SH-SY5Y (cell line): ENCODE data around the gene NCKAP5.

ENCODE experiments used
- GATA2 ChIP-seq: IDR thresholded peaks from 2 replicates; pipeline ENCODE4 v1.6.1; 2011; ENCODE audit warnings: mild to moderate bottlenecking, low read depth, low read length
- GATA3 ChIP-seq: IDR thresholded peaks from 2 replicates; pipeline ENCODE4 v1.6.1; 2011; ENCODE audit warnings: low read depth, mild to moderate bottlenecking, low read length, moderate library complexity

Gene NCKAP5

DNA sequence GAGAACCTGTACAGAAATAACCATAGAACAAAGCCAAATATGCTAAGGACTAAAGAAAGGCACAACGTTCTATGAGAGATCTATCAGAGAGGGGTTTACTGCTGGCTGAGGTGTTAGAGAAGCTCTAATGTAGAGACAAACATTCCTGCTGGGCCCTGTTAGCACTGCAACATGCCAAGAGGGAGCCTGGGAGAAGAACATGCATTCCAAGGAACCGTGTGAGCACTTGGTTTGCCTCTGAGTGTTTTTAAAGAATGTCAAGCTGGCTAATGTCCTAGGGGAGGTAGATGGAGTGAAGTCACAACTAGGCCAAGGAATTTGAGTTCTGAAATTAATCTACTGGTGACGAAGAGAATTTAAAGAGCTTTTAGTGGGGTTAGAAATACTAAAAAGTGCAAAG, 514.0 kb downstream of the NCKAP5 start:
- TF ChIP-seq GATA2 (no peak), GATA3 (no peak)

DNA sequence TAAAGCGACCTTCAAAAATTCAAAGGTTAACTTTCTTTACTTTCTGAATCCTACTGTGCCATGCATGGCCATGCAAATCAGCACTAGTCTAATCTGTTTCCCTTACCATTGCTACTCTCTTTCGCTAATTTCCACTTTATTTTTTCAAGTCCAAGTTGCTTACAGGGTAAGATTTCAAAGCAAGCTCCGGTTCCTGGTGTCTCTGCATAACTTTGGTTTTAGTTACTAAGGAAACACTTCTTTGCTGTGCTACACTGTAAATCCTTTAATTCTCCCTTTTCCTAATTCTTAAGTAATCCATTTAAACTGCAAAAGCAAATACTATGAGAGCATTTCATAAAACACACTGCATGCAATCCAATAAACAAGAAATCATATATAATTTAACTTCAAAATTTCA, 514.7 kb downstream of the NCKAP5 start:
- TF ChIP-seq GATA3 (no peak), GATA2 (no peak)

DNA sequence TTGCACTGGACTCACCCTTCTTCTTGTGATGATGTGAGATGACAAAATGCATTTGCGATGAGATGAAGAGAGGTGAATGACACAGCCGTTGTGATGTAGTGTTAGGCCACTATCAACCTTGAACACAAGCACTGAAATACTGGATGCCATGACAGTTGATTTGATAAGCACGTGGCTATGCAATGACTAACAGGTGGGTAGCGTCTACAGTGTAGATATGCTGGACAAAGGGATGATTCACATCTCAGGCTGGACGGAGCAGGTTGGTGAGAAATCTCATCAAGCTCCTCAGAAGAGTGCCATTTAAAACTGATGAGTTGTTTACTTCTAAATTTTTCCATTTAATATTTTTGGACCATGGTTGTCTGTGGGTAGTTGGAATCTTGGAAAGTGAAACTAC, 522.5 kb downstream of the NCKAP5 start:
- no peak for TF ChIP-seq GATA3
- no peak for TF ChIP-seq GATA2

DNA sequence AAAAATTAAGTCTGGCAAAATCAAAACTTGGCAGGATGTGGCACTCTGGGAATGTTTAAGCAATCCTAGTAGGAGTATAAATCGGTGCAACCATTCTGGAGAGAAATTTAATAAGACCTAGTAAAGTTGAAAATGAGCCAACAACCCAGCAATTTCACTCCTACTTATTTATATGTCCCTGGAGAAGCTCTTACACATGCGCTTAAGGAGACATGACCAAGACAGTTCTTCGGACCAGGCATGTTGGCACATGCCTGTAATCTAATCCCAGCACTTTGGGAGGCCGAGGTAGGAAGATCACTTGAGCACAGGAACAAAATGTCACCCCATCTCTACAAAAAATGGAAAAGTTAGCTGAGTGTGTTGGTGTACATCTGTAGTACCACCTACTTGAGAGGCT, 523.7 kb downstream of the NCKAP5 start:
- no peak for TF ChIP-seq GATA2
- no peak for TF ChIP-seq GATA3

DNA sequence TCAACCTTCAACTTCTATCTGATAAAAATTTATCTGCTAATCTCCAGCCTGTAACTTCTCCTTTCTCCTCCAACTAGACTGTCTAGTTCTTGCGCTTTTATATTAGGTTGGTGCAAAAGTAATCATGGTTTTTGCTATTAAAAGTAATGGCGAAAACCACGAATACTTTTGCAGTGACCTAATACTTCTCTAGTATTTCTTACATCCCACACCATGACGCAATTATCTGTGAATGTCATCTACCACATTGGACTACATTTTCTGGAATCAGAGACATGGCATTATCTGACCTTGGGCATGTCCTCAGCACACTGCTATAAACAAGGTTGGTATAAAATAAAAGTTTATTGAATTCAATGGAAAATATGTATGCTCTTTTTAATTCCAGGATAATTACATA, 528.1 kb downstream of the NCKAP5 start:
- TF ChIP-seq GATA3 (no peak), GATA2 (no peak)

DNA sequence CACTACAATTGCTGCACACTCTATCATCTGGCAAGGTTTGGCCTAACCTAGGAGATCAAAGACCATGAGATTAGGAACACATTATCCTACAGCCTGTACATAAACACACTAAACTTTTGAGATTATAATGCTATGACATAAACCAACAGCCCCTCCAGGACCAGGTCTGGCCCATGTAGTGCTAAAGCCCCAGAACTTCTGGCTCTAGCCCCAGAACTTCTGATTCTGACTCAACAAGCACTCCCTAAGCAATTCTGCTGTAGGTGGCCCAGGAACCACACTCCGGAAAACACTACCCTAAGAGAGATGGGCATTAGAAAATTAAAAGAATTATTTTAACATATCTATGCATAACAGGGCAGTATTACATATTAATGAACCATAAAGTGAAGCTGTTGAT, 528.7 kb downstream of the NCKAP5 start:
- no peak for TF ChIP-seq GATA2
- no peak for TF ChIP-seq GATA3

DNA sequence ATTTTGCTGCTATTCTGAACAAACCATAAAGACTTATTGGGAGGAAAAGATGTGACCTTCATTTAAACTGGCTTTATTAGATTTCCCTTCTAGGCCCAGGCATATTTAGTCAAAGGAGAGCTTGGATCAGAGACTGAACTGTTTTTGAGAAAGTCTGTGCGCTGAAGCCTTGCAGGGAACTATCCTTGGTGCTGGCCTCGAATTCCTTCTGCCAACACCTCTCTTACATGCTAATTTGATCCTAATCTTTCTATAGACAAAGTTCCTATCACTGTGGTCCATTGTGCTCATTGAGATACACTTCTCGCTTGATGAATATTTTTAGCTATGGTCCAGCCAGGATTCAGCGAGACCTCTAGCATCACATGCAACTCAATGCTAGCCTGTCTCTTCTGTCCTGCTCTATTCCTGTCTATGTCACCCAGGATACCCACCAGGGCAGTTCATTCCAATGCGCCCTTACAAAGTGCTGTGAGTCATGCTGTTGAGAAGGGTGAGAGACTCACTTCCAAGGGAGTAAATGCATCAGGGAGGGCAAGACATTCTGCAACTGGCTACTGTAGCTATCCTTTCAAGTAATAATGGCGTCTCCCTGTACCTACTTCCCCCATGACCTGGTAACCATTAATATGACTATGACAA, 541.6 kb downstream of the NCKAP5 start:
- TF ChIP-seq GATA3: no peak
- no peak for TF ChIP-seq GATA2

DNA sequence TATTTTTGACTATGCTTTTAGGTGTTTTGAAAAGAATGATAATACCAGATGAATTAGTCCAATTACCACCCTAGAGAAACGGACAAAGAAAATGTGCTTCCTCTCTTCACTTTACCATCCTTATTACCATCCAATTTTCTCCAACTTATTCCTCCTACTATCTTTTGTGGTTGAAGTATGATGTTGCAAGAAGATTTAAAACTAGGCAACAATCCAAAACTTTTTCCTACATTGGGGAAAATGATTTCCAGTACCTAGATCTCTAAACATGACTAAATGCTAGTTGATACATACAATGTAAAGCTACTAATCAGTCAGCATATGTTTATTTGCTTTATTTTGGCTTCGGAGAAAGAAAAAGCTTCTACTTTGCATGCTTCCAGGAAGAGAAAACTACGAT, 543.3 kb downstream of the NCKAP5 start:
- no peak for TF ChIP-seq GATA3
- TF ChIP-seq GATA2: no peak

DNA sequence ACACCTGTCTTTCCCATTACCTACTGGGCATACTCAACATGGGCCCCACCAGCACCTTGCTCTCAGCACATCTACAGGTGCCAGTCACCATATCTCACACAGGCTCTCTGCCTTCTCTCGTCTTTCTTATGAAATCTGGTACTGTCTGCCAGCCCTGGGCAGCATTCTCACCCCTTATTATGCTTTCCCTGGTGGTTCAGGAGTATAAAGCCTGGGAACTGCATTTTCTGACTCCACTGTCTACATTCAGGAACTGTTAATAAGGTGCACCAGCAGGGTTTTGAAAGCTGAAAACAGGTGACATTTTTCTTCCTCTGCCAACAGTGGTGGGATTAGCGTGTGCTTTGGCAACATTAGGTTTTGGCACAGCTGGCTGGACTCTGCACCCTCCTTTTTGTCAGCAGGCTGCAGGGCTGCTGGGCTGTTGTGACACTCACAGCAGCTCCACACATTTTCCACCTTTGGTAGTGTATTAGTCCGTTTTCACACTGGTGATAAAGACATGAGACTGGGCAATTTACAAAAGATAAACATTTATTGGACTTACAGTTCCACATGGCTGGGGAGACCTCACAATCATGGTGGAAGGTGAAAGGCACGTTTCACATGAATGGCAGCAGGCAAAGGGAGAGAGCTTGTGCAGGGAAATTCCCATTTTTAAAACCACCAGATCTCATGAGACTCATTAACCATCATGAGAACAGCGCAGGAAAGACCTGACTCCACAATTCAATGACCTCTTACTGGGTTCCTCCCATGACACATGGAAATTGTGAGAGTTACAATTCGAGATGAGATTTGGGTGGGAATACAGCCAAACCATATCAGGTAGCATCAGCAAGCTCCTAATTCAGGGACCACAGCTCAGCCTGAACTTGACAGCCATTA, 555.2 kb downstream of the NCKAP5 start:
- TF ChIP-seq GATA2 (no peak), GATA3 (no peak)

DNA sequence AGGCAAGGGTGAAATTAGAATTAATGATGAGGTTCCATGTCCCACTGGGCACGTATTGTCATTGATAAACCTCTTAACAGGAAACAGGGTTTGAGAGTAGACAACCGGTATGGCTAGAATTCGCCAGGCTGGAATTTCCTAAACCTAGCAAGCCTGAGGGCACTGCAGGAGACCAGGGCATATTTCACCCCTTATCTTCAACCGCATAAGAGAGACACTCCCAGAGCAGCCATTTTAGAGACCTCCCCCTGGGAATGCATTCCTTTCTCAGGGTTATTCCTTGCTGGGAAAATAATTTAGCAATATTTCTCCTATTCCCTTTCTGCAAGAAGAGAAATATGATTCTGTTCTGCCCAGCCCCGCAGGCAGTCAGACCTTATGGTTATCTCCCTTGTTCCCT, 563.6 kb downstream of the NCKAP5 start:
- TF ChIP-seq GATA3 (no peak), GATA2 (no peak)

DNA sequence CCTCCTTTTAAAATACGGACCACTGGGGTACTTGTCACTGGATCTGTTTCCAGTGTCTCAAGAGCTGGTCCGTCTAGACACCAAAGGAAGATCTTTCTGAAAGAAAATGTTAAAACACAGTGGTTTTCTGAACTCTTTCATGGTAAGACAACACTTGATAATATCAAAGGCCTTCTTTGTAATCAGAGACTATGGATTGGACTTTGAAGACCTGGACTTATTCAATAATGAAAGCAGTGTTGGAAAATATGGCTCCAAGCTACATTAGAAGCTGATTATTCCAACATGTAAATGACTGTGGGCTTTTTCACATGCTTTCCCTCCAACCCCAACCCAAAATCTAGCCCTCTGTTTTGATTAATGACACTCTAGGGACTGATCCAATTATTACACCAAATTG, 568.8 kb downstream of the NCKAP5 start:
- TF ChIP-seq GATA2 (no peak), GATA3 (no peak)

DNA sequence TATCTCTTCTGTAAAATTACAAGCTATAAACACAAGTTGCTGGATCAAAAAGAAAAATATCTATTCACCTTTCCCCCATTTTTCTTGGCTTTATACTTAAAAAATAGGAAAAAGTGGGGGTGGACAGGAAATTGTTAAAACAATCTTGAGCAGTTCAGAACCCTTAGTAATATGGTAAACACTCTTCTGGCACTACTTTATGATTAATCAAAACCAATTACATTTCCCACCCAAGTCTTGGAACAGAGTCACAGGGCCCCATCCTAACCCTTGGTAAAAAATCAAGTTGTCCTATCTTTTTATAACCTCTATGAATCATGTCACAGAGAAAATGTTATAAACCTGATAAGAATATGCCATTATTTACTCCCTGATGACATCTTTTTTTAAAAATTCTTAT, 570.0 kb downstream of the NCKAP5 start:
- TF ChIP-seq GATA2 (no peak), GATA3 (no peak)

DNA sequence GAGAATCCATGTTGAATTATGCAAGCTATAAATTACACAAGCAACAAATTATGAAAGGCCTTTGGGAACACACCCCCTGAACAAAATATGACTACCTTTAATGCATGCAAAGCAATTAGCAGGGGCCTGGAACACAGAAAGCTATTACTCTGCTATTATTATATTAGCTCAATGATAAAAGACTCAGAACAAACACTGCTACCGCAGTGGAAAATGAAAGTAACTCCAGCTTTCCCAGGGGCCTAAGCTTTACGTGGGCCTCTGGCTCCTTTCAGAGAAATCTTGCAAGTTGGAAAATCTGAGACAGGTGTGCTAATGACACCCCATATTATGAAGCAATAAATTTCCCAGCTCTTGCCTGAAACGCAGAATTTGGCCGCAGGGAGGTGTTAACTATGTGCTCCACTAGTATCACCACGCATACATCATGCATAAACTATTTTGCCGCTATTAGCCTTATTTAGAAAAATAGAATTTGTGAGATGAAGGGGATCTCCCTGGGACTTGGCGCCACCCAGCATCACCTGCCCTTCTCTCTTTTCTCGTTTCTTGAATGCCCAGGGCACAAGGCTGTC, 576.7 kb downstream of the NCKAP5 start:
- no peak for TF ChIP-seq GATA3
- TF ChIP-seq GATA2: no peak

DNA sequence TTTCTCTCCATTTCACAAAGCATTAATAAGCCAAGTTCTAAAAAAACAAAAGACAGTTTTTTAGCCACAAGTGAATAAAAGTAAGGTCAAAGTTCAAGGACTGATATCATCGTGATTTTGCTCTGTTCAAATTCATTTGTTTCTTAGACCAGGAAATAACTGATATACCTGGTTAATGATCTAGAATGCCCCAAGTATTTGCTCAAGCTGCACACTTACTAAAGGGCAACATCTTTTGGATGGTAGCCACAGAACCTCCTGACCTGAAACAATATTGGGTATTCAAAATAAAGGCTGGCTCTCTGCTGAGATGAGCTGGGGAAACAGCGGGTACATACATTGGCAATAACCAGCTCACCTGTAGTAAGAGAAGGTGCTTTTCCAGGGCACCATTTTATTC, 583.5 kb downstream of the NCKAP5 start:
- no peak for TF ChIP-seq GATA2
- TF ChIP-seq GATA3: no peak

DNA sequence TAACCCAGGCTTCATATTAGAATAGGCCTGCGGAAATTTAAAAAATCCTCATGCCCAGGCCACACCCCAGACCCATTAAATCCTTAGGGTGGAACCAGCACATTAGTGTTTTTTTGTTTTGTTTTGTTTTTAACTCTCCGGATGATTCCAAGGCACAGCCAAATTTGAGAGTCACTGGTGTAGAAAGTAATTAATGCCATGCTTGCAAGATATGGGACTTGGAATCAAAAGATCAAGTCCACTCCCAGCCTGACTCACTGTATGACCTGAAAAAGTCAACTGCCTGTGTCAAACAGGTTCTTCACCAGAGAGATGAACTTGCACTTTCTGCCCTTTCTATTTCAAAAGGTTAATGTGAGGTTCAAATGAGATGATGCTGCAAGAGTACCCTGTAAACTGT, 588.0 kb downstream of the NCKAP5 start:
- TF ChIP-seq GATA2: no peak
- TF ChIP-seq GATA3: no peak
